GM18505 (cell line): ENCODE measurements around the gene OPRD1.
"Not testable (repeated sequence)": the region's sequence is repeated elsewhere in the genome, so short reads cannot be mapped to it uniquely, and the experiment has no call there.

Experiments
- ATAC-seq: cut with Tn5 transposase; IDR thresholded peaks from one replicate; pipeline ENCODE4 v1.9.1; 2021; ENCODE audit not compliant: unreplicated experiment
- POLR2A ChIP-seq: IDR thresholded peaks from 4 replicates; pipeline ENCODE4 v1.6.1; 2011; ENCODE audit warnings: borderline replicate concordance; ENCODE audit not compliant: insufficient read depth, insufficient read length; ENCODE audit errors: extremely low read depth

The OPRD1 gene

GRCh38 chr1:28811766-28812668 is at the start of gene OPRD1:
TSS of gene OPRD1 (plus strand) at chr1:28812170. CDS start at chr1:28812384, 214 bp downstream.
- no peak for ATAC-seq
- TF ChIP-seq POLR2A, result no peak

DNA sequence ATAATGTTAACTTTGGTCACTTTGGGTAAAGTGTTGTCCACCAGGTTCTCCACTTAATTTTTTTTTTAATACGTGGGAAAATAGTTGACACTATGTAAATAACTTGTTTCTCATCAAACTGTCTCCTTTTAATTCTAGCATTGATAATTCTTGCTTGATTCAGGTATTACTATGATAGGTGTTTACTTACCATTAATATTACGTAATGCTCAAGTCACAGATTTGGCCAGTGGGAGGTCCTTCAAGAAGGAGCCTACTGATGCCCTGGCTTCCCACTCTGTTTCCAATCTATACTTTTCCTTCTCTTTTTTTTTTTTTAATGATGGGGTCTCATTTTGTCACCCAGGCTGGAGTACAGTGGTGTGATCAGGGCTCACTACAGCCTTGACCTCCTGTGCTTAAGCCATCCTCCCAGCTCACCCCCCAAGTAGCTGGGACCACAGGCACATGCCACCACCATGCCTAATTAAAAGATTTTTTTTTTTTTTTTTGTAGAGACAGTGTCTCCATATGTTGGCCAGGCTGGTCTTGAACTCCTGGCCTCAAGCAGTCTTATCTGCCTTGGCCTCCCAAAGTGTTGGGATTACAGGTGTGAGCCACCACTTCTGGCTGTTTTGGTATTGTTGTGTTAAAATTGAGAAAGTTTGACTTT is 45.3 kb upstream of the OPRD1 start:
- no peak for TF ChIP-seq POLR2A
- no peak for ATAC-seq

- no peak for TF ChIP-seq POLR2A
- ATAC-seq, result no peak
Measured at GRCh38 chr1:28770601-28771165, 41.3 kb upstream of the OPRD1 start.

GRCh38 chr1:28771921-28772320 is 40.0 kb upstream of the OPRD1 start:
- not testable (repeated sequence) for ATAC-seq

DNA sequence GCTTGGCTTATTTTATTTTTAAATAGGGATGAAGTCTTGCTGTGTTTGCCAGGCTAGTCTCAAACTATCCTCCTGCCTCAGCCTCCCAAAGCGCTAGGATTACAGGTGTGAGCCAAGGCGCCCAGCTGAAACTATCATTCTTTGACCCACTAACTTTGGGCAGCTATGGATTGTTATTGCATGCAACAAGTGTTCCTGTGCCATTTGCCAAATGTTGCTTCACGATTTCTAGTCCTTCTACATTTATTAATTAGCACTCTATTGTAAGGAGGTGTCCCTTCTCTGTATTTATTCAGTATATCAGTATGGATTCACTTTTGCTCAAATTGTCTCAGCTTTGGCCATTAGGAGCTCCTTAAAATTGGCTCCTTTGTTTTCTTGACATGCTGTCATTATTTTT is 38.9 kb upstream of the OPRD1 start:
- ATAC-seq, result no peak
- TF ChIP-seq POLR2A, result no peak

DNA sequence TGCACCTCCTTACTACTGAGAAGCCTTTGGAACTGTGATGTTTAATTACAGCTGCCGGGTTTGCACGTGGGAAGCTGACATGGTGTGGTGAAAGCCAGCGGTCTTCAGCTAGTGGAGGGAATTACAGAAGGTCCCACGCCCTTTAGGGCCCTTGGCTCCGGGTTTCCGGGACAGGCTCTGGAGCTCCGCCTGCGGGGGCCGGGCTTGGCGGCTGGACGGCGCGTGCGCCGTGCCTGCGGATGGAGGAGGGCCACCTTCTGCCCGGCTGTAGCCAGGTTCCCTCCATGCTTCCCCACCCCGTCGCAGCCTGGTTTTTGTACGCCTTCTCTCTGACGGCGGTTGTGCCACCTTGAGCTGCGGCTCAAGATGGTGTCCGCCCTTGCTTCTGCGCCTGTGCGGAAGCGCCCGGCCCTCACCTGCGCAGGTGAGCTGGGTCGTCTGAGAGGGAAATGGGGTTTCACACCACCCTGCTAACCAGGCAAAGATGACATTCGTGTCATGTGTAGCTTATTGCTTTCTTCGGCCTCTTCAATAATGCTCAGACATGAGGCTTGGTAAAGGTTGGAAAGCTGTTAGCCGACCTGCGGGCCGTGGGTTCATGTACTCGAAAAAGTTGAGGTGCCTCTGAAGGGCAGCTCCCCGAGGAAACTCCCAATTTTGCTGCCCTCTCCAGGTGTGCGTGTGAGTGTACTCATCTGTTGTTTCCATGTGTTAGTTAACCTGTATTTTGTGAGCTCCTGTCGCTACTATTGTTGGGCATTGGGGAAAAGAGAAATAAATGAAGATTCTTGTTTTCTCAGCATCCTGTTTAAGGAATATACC is 36.6 kb upstream of the OPRD1 start:
- ATAC-seq, result no peak
- peak; percentile 61 for TF ChIP-seq POLR2A

- no peak for ATAC-seq
- TF ChIP-seq POLR2A, result no peak
Measured at GRCh38 chr1:28776341-28776740, 35.6 kb upstream of the OPRD1 start.

- TF ChIP-seq POLR2A, result no peak
- no peak for ATAC-seq
Measured at GRCh38 chr1:28778021-28778420, 33.9 kb upstream of the OPRD1 start.

- no peak for TF ChIP-seq POLR2A
- ATAC-seq, result no peak
Measured at GRCh38 chr1:28779751-28780408, 32.1 kb upstream of the OPRD1 start.

DNA sequence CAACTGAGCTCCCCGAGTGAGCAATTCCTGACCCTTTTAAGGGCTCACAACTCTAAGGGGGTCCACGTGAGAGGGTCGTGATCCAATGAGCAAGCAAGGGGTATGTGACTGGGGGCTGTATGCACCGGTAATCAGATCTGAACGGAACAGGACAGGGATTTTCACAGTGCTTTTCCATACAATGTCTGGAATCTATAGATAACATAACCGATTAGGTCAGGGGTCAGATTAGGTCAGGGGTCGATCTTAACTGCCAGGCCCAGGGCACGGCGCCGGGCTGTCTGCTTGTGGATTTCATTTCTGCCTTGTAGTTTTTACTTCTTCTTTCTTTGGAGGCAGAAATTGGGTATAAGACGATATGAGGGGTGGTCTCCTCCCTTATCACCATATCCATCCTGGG is 30.7 kb upstream of the OPRD1 start:
- no peak for TF ChIP-seq POLR2A
- ATAC-seq, result no peak

DNA sequence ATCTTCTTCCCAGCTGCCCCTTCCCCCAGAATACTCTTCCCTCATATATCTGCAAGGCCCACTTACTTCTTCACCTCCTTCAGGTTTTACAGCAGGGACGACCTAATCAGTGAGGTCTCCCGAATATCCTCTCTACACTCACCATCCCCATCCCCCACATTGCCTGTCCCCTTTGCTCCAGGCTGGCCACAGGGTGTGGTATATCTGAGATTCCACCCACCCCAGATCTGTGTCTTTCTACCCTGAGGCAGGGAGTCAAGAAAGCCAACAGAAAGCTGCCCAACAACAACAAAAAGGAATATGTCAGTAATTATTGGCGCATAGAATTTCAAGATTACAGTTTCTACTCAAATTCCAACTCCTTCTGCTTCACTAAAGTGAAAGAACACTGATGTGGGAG is 30.0 kb upstream of the OPRD1 start:
- no peak for TF ChIP-seq POLR2A
- no peak for ATAC-seq

DNA sequence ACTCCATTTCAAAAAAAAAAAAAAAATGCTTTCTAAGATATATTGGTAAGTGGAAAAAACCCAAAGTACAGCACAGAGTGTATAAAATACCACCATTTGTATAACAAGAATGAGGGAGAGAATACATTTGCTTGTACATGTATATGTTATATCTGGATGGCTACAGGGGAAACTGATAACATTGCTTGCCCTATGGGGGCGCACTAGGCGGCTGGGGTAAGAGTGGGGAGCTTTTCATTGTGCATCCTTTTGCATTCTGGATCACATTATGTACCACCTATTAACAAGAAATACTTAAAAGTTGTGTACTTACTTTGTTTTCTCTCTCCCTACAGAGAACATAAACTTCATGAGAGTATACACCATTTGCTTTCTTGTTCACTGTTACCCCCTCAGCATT is 28.6 kb upstream of the OPRD1 start:
- TF ChIP-seq POLR2A, result no peak
- ATAC-seq, result no peak

DNA sequence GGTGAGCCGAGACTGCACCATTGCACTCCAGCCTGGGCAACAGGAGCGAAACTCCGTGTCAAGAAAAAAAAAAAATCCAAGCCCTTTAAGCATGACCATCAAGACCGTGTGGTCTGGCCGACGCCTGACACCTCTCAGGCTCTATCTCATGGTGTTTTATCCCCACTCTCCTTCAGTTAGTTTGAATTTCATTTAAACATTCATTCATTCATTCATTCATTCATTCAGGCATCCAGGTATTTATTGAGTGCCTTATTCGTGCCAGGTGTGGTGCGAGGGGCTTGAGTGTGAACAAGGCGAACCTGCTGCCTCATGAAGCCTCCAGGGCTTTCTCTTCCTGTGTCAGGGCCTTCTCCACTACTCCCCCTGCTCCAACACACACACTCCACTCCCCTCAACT is 22.6 kb upstream of the OPRD1 start:
- no peak for TF ChIP-seq POLR2A

More for the DNA sequence above, 22.6 kb upstream of the OPRD1 start:
- no peak for ATAC-seq
